Prostate gland (tissue), 2 donors: ENCODE data around the gene FAM50B.

Source experiments
- POLR2A ChIP-seq: fragments of 450-650 bp; IDR thresholded peaks from one replicate; pipeline ENCODE4 v1.6.1; 2016; ENCODE audit warnings: antibody characterized with exemption, mild to moderate bottlenecking
- POLR2AphosphoS5 ChIP-seq: sonication (generic); formaldehyde crosslinking; IDR thresholded peaks from one replicate; pipeline ENCODE4 v1.6.1; 2017; ENCODE audit warnings: antibody characterized with exemption
- TF ChIP-seq, protein P1 (sequence below), 4 experiments: fragments of 200-600 bp in 2 of 4; fragments of 450-650 bp in 2 of 4; sonication (generic) in 2 of 4; IDR thresholded peaks; 1 replicate in 3 of 4; 2 replicates in 1 of 4; pipeline ENCODE4 v1.5.1; 2016 to 2019; ENCODE audit warnings: antibody characterized with exemption in 4 of 4, mild to moderate bottlenecking in 2 of 4, moderate library complexity in 2 of 4

DNA sequence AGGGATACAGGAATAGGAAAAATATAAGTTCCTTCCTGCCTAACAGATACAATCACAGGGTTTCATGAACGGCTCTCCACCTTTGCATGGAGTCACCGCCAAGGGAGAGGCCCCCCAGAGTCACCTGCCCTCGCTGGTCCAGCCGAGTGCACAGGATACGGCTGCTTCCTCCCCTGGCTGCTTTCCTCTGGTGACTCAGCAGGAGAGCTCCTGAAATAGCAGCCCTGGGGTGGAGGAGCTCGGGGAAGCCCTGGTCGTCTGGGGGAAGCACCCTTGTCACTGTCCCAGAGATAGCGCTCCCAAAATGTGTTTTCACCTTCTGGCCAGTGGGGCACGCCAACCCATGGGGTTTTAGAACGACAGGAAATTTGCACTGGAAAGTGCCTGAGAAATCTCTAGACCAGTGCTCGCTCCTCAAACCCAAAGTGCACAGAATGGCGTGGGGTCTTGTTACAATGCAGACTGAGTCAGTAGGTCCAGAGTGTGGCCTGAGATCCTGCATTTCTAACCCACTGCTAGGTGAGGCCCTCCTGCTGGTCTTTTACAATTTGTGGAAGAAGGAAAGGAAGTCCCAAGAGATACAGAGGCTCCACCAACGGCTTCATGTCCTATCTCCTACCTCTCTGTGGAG lies 35.9 kb upstream of the FAM50B start:
- TF ChIP-seq, protein P1, sequence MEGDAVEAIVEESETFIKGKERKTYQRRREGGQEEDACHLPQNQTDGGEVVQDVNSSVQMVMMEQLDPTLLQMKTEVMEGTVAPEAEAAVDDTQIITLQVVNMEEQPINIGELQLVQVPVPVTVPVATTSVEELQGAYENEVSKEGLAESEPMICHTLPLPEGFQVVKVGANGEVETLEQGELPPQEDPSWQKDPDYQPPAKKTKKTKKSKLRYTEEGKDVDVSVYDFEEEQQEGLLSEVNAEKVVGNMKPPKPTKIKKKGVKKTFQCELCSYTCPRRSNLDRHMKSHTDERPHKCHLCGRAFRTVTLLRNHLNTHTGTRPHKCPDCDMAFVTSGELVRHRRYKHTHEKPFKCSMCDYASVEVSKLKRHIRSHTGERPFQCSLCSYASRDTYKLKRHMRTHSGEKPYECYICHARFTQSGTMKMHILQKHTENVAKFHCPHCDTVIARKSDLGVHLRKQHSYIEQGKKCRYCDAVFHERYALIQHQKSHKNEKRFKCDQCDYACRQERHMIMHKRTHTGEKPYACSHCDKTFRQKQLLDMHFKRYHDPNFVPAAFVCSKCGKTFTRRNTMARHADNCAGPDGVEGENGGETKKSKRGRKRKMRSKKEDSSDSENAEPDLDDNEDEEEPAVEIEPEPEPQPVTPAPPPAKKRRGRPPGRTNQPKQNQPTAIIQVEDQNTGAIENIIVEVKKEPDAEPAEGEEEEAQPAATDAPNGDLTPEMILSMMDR (IDR thresholded peaks at IDR 0.05) = no peak
- no peak for TF ChIP-seq POLR2A
- peak; percentile 15 for TF ChIP-seq POLR2AphosphoS5
